Esophagus mucosa (tissue), 1 donor: ENCODE data around the gene ZNF586. TPM values are rescaled to one million over a fixed set of nuclear protein-coding genes. Genes with fewer than 3 reads are reported as not detected.
"Not testable (repeated sequence)": the region's sequence is repeated elsewhere in the genome, so short reads cannot be mapped to it uniquely, and the experiment has no call there.

ENCODE experiments used
- ATAC-seq: fragments of 200-7000 bp; cut with Tn5 transposase; one replicate; pipeline ENCODE4 v1.9.1; 2020
- total RNA-seq: library from RNA; stranded (reverse); gene quantifications from one replicate; pipeline ENCODE4 v1.2.4, GENCODE V29; 2023
- donor health status: DM: yes; HTN: yes; CAD: no.

Gene ZNF586
- 9.4 TPM for total RNA-seq

GRCh38 chr19:57769345-57770131, at the start of gene ZNF586:
Gene ZNF586, plus strand, starts transcription at chr19:57769676. Its CDS starts 167 bp downstream, at chr19:57769843.
- ATAC-seq: peak; percentile 92

- no peak for ATAC-seq
Measured at GRCh38 chr19:57719901-57720519, 49.5 kb upstream of the ZNF586 start.

GRCh38 chr19:57720878-57721277, 48.6 kb upstream of the ZNF586 start:
- no peak for ATAC-seq

GRCh38 chr19:57738320-57738719, 31.2 kb upstream of the ZNF586 start:
- not testable (repeated sequence) for ATAC-seq

- ATAC-seq: not testable (repeated sequence)
Measured at GRCh38 chr19:57738770-57739169, 30.7 kb upstream of the ZNF586 start.

- ATAC-seq: peak; percentile 97
Measured at GRCh38 chr19:57746580-57747471, 22.6 kb upstream of the ZNF586 start, which contains the start of gene ZNF776. Gene ZNF776, plus strand, starts transcription at chr19:57746815. Its CDS starts 244 bp downstream, at chr19:57747059.

- no peak for ATAC-seq
Measured at GRCh38 chr19:57747472-57747807, 22.0 kb upstream of the ZNF586 start.

- no peak for ATAC-seq
Measured at GRCh38 chr19:57748029-57748428, 21.4 kb upstream of the ZNF586 start.

- ATAC-seq: no peak
Measured at GRCh38 chr19:57754091-57754673, 15.3 kb upstream of the ZNF586 start.

- no peak for ATAC-seq
Measured at GRCh38 chr19:57755031-57755430, 14.4 kb upstream of the ZNF586 start.

GRCh38 chr19:57757941-57758340, 11.5 kb upstream of the ZNF586 start:
- no peak for ATAC-seq

GRCh38 chr19:57759096-57759495, 10.4 kb upstream of the ZNF586 start:
- ATAC-seq: peak; percentile 15

GRCh38 chr19:57771417-57771816, 1.9 kb downstream of the ZNF586 start:
- ATAC-seq: no peak

- ATAC-seq: peak; percentile 73
Measured at GRCh38 chr19:57773488-57773887, 4.0 kb downstream of the ZNF586 start.

- ATAC-seq: no peak
Measured at GRCh38 chr19:57776764-57777296, 7.4 kb downstream of the ZNF586 start.

GRCh38 chr19:57778336-57778735, 8.9 kb downstream of the ZNF586 start:
- ATAC-seq: no peak

- ATAC-seq: no peak
Measured at GRCh38 chr19:57779220-57779845, 9.9 kb downstream of the ZNF586 start.

GRCh38 chr19:57786286-57786685, 16.8 kb downstream of the ZNF586 start:
- peak; percentile 29 for ATAC-seq

- ATAC-seq: no peak
Measured at GRCh38 chr19:57786906-57787305, 17.4 kb downstream of the ZNF586 start.

- no peak for ATAC-seq
Measured at GRCh38 chr19:57788114-57788692, 18.7 kb downstream of the ZNF586 start.

GRCh38 chr19:57789288-57789687, 19.8 kb downstream of the ZNF586 start:
- no peak for ATAC-seq

- peak; percentile 14 for ATAC-seq
Measured at GRCh38 chr19:57796580-57796979, 27.1 kb downstream of the ZNF586 start.
